Spleen (tissue), 7 donors: Measurements from ENCODE around the gene ENPP6.

Source experiments
- CTCF ChIP-seq, 11 experiments: fragments of 200-600 bp in 7 of 11; fragments of 450-650 bp in 4 of 11; sonication (generic) in 4 of 11; IDR thresholded peaks in 8 of 11; conservative IDR thresholded peaks in 3 of 11; 1 replicate in 7 of 11; 2 replicates in 4 of 11; pipeline versions ENCODE4 v1.4.0 to v1.8.0; 2016 to 2021; ENCODE audit warnings: antibody characterized with exemption in 11 of 11, inconsistent platforms in 4 of 11, mild to moderate bottlenecking in 1 of 11
- POLR2A ChIP-seq, 3 donors: fragments of 450-650 bp; IDR thresholded peaks; one replicate each; pipeline ENCODE4 v1.5.1; 2017; ENCODE audit warnings: antibody characterized with exemption in 3 of 3, mild to moderate bottlenecking in 1 of 3
- donor health status: DM: no; HTN: no; CAD: no; lungs with moderate emphysema.
- donor health status: DM: no; HTN: no; CAD: no.
- donor health status: DM: no; HTN: no; CAD: no.

- TF ChIP-seq POLR2A (IDR thresholded peaks at IDR 0.05) (no peak), CTCF (IDR thresholded peaks at IDR 0.05 in 8 of 11, conservative IDR thresholded peaks at IDR 0.05 in 3 of 11) (no peak)
These were observed 1.2 kb downstream of the ENPP6 start for GRCh38 chr4:184216515-184216914.
